GM19438 (cell line): Measurements from ENCODE around the gene CDH20.

Experiments used
- ATAC-seq: cut with Tn5 transposase; IDR thresholded peaks from one replicate; pipeline ENCODE4 v1.9.1; 2021; ENCODE audit warnings: low read depth; ENCODE audit not compliant: unreplicated experiment

The CDH20 gene

DNA sequence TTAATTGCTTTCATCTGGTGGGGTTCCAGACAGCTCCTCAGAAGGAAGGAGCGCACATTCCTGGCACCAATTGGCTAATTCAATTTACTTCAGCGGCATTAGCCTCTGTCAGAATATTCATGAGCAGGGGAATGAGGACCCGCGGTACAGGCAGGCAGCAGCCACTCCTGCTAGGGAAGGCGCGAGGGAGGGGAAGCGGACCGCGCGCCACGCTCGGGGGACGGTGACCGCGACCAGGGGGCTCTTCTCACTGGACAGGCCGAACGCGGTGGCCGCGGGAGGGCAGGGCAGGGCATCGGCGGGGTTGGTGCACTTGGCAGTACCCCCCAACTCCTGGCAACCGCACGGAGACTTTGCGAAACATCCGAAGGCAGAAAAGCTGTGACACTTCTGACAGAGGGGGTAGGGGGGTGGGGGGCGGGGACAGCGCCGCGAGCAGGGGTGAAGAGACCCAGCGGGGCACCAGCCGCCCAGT is at the start of gene CDH20:
Gene CDH20 (plus strand): TSS at position 160 of the 475 bp plus-strand sequence.
- ATAC-seq: no peak

DNA sequence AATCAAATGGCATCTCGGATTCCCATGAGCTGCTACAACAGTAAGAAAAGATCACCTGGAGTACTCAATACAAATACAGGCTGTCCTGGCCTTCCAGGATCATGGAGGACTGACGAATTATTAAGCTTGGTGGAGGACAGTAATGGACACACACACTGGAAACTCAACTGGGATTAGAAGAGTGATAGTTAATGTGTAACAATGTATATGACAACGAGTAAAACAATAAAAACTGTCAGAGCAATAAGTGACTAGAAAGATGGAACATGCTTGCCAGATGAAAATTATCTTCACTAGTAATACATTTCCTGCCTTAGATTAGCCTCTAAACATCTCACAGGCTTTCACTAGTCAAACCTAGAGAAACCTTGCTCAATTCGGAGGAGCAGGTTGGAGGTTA is 49.2 kb upstream of the CDH20 start:
- no peak for ATAC-seq

DNA sequence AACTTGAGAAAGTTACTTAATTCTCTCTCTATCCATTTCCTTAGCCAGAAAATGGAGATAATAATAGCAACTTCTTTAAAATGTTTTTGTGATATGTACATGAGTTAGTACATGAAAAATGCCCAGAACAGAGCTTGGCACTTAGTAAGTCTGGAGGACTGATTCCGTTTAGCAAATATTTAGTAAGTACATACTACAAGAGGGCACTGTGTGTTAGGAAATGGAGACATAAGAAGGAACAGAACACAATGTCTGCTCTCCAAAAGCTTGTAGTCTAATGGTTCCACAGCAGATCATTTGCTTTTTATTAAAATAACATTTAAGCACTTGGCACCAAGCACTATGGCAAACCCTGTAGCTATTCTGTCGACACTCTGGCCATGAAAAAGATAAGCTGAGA is 47.5 kb upstream of the CDH20 start:
- ATAC-seq: no peak

DNA sequence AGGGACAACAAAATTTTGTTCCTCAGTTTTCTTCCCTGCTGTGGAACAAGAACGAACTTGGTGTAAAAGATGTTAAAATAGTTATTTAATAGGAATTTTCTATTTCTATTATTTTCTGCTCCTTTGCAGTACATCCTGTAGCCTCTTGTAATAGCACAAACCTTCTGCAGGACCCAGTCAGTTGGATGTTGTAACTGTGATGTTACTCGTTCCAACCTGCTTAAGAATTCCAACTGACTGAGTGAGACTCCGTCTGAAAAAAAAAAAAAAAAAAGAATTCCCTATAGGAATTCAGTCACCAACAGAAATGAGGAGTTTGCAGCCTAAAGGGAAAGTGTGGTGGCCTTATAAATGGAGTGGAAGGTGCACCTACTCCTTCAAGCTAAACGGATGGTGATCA is 46.4 kb upstream of the CDH20 start:
- no peak for ATAC-seq

DNA sequence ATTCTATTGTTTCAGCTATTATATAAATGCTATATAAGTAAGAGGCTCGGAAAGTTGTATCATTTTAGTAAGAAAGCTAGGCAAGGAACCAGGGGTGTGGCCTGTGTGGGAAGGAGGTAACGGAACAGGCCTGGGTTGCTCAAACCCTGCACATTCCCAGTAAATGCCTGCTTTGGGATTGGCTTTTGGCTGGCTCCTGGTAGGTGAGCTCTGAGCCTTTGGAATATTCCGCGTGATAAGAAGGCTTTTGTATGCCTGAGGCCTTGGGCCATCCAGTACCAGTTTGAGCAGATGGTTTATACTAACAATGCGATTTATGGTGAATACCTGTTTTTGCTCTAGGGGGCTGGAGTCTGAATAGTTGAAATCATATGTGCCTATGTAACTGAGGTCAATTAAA is 42.6 kb upstream of the CDH20 start:
- no peak for ATAC-seq

DNA sequence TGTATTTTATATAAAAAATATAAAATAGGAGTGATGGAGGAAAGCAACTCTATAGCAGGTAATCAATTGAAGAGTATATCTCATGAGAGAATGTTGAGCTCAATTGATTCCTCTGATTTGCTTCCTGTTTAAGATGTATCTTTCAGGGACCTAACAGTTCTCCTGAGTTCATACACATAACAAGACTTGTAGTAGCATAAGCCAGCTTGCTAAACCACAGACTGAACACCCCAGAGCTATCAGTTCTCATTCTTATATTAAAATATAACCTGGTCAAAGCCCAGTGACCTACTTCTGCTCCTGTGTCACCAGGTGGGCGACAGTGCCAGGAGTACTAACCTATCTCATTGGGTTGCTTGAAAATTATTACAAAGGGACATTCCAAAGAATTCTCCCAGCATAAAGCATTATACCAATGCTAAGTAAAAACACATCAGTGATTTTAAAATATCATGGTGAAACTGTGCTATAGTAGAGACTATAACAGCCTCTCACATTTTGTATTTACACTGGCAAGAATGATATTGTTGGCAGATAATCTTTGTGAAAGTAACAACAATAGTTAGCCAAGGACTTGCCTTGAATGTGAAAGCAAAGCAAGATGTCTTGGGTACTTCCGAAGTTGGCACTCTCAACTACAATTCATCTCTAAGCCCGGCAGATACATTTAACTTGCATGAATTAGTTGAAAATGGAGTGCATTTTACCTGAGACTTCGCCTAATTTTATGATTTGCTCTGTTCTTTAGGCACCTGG is 40.8 kb upstream of the CDH20 start:
- no peak for ATAC-seq

DNA sequence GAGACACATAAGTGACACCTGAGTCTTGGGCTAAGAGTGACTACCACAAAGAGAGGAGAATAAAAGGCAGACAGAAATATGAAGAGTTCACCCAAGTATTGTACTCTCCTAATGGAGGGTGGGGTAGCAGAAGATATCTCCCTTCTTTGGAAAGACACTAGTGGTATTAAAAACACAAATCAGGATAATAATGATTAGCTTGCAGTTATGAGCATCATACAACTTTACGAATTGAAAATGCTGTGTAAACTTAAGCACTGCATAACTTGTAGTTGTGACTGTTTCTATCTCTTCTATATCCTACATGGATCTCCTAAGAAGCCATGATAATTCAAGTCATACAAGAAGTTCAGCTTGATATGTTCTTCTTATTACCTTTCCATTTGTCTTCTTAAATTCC is 38.1 kb upstream of the CDH20 start:
- no peak for ATAC-seq

DNA sequence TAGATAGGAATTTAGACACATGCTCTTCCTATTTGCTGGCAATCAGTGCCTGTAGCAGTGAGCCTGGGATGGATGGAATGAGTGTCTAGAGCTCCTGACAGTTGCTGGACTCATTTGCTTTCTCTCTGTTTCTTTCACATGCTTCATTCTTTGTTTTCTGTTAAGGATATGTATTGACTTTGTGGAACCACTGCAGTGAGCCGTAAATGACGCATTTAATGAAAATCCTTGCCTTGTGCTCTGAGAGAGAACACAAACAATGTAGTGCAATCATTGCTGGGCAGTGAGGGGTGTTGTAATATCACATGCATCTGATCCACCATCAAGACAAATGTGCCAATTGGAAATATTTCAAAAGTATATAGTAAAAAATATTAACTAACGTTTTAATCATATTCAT is 25.2 kb upstream of the CDH20 start:
- ATAC-seq: no peak

DNA sequence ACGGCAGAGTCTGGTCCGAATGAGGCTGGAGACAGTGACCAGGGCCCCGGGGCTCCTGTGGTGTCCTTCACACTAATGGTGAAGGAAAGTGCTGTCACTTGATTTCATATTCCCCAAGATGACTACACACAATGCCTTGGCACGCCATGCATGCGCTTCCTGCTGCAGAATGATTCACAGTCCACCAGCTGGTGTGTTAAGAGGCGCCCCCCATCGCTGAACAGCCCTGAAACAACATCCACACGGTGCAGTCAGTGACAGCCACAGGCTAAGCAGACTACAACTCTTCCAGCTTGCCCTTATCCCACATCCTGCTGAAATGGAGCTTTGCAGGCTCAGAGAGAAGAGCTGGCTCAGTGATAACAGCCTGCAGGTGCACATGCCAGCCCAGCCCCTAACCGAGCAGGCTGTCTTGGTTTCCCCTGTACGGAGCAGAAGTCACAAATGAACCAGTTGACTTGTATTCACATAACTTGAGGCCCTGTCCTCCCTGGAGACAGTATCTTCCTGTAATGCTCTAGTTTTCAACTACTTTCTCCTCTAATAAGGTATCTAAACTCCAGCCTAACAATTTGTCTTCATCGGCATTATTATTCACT is 24.3 kb upstream of the CDH20 start:
- ATAC-seq: no peak

DNA sequence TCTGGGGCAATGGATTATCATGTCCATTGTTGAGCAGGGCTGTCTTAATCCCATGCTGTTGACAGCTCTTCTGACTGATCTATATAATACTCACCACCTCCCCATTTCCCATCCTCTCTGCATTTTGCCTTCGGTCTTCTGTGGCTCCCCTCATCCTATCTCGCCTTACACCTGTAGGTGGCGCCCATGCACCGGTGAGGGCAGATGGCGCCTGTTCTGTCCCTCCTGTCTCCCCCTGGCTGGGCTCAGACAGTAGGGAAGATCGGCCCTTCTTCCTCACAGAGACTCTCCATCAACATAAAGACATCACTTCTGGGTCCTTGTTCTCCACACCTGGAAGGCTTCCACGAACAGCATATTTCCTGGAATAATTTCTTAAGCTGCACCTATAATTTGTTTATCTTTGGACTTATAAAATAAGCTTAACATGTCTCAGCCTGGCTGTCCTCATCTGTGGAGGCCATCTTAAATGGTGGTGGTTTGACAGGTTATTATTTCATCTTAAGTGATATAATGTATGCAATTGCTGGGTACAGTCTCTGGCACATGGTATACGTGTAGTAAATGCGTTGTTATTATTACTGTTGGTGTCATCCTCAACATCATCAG is 10.9 kb upstream of the CDH20 start:
- ATAC-seq: peak; percentile 99

DNA sequence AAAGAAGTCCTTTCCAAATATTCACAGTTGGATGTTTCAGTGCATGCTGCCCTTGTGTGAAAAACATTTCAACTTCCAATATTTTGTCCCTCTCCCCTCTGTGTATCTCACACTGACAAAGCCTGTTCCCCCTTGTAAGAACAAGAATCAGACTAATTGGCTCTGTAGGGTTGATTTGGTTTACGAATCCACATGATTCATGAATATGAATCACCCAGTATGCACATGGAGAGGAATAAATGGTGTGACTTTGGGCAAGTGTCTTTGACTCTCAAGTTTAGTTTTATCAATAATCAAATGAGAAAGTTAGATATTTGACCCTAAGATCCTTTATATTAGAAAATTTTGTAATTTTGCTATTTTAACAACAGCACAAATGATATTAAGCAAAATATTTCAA is 9.3 kb upstream of the CDH20 start:
- no peak for ATAC-seq

DNA sequence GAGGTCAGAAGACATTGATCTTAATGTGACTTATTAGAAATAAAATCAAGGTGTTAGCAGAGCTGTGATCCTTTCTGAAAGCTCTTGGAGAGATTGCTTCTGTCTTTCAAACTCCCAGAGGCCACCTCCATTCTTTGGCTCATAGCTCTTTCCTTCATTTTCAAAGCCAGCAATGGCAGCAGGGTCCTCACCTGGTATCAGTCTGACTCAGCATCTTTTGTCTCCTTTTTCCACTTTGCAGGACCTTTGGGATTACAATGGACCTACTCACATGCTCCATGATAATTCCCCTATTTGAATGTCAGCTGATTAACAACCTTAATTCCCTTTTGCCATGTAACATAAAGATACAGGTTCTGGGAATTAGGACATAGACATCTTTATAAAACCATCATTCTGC is 6.8 kb upstream of the CDH20 start:
- no peak for ATAC-seq

DNA sequence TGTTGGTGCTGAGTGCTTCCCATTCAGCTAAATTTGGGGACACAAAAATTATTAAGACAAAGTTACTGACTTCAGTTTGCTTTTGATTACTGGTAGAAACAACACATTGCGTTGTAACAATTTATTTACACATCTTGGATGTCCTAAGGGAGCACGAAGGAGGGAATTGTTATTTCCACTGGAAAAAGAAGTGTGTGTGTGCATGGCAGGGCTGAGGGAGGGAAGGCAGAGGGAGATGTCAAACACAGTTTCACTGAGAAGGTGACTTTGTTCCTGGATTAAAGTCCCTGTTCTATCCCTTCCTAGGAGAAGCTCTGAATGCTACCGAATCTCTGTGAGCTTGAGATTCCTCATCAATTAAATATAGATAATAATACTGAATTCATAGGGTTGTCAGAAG is 3.8 kb upstream of the CDH20 start:
- no peak for ATAC-seq

DNA sequence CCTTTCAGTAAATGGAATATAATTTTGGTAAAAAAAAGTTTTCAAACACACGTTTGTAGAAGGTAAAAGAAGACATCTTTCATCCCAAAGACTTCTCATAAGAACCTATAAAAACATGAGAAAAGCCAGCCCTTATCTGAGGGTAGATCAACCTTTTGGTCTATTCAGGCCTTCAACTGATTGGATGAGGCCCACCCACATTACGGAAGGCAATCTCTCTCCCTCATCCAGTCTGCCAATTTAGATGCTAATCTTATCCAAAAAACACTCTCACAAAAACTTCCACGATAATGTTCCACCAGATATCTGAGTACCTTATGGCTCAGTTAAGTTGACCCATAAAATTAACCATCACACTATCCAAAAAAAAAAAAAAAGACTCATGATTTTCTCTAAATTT is 2.2 kb upstream of the CDH20 start:
- ATAC-seq: no peak

DNA sequence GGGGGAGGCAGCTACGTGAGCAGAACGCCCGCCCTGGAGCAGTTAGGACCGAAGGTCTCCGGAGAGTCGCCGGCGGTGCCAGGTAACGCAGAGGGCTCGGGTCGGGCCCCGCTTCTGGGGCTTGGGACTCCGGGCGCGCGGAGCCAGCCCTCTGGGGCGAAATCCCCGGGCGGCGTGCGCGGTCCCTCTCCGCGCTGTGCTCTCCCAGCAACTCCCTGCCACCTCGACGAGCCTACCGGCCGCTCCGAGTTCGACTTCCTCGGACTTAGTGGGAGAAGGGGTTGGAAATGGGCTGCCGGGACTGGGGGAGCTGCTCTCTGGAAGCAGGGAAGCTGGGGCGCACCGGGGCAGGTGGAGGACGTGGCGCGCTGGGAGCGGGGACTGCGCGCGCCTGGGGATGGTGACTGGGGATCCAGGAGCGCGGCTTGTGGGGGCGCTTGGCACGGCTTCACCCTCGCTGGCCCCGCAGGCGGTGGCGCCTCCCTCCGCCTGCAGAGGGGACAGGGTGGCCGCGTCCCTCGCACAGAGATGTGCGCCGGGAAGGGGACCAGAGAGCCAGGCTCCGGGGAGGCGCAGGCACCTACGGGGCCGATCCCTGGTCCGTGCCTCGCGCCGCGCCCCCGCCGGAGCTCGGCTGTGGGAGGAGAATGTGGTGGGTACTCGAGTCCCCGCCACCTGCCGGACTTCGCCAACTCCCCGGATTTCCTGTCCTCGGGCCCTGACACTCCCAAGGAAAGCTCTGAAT is 688 bp downstream of the CDH20 start:
- ATAC-seq: no peak

DNA sequence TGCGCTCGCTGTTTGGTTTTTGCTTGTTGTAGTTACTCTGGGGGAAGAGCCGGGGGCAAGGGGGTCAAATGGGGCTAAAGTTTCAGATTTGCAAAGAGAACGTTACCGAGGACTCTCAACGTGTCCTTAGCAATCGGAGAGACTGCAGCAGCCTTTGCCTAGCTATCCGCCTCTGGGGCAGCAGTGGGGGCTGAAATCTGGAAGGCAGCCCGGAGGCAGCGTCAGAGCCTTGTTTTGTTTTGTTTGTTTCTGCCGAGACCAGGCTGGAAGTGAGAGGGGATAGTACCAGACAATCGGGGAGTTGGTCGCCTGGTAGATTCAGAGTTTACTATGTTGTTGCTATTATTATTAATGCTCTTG is 1.2 kb downstream of the CDH20 start:
- ATAC-seq: no peak

DNA sequence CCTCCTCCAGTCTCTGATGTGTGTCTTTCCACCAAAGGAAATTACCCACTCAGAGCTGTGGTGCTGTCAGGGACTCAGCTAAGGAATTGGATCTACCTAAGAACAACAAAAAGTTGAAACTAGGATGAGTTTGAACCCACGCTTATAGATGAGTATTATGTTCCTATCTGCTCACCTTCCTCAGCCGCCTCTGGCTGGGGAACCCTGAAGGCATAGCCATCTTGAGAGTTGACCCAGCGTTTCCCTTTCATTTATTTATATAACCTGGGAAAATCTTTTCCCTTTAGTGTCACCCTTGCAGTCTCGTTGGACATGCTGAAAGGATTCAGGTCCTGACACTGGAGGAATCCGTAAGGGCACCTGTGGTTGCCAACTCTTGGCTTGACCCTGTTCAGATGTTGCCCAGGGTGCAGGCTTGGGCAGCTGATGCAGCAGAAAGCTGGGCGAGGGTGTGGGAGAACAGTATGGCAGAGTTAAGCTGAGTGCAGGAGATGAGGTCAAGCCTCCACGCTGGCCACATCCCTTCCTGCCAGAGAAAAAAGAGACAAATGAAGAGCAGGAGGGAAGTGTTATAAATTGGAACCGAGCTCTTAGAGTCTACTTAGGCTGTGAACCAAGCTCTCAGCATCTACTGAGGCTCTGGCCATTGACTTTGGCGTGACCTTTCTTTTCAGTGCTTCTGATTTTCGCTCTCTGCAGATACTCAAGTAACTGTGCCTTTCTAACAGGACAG is 1.9 kb downstream of the CDH20 start:
- ATAC-seq: no peak

DNA sequence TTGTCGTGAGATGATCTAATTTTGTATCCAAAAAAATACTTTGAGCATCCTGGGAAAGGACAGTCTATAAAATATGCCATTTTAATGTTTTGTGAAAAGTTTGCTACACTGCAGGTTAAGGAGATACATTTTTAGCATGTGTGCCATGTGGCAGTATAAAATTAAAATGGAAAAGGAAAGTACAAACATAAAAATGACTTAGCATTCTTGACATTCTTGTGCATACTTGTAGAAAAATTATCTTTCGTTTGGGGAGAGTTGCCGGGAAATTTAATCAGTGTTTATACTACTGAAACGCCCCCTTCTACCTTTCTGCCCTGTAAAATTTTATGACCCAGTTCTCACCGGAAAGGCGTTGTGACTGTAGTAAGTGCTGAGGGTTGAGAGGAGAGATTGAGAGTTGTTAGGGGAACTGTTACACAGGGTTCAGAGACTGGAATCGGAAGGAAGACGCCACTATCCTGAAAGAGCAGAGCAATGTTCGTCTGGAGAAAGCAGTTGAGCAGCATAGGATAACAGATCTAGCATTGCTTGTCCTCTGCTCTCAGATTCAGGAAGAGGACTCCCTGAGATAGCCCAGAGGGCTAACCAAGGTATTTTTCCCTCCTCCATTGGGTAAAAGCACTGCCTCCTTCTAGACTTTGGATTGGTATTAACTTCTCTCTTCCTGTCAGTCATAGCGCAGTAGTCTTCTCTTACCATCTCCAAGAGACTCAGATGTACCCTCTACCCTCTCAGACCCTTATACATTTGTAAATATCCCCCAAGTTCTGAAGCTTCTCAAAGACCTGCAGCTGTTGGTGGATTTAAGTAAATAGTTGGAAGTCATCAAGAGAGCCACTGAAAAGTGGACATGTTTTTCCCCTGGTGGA is 2.7 kb downstream of the CDH20 start:
- no peak for ATAC-seq

DNA sequence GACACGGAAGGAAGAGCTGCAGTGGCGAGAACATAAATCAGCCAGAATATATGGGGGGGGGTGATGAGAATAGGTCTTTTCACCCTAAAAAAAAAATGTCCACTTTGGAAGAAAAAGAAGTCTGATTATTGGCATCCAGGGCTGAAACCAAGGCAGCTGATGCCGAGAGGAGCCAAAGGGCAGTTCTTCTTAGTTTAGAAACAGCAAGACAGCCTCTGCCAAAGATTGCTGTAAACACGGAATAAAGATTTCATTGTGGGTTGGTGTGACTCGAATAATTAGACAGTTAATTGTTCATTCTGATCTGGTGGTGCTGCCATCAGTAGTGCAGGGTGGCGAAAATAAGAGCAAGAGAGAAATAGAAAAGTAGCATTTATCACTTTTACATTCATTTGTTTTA is 3.5 kb downstream of the CDH20 start:
- no peak for ATAC-seq

DNA sequence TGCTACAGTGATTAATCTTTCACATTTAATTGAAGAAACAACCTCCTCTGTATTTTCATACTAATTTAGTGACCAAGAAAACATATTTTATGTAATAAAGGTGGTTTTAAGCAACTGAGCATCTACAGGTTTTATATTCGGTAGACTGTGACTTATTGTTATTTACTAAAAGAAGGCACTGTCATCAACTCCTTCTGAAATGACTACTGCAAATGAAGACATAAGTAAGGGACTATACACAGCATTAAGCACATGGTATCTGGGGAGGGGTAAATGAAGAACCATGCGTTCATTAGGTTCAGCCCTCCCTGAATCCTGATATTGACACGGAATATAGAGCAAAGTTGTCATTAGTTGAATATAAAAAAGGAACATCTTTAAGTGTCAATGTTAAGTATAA is 4.3 kb downstream of the CDH20 start:
- ATAC-seq: no peak
